ENCODE data around the gene ADGRD2.
A peak's percentile ranks its signal among the peaks of the same experiment; 100 is the strongest.

ADGRD2 gene

GRCh38 chr9:124502711-124503702 lies 52.8 kb downstream of the ADGRD2 start:
- DNase-seq (ENCODE audit: extremely low spot score) = no peak
- ChIA-PET CTCF (no interaction called here), POLR2A (no interaction called here)
- TF ChIP-seq NFRKB (IDR thresholded peaks at IDR 0.05) = no peak

GRCh38 chr9:124503713-124504529 lies 53.7 kb downstream of the ADGRD2 start:
- POLR2A ChIA-PET = no interaction called here
- no peak for TF ChIP-seq L3MBTL2 (conservative IDR thresholded peaks at IDR 0.05)
- TF ChIP-seq ELF4 (IDR thresholded peaks at IDR 0.05) = no peak
- no peak for TF ChIP-seq ZNF384 (IDR thresholded peaks at IDR 0.05)
- TF ChIP-seq NFRKB (IDR thresholded peaks at IDR 0.05) = no peak
- TF ChIP-seq SP1 (IDR thresholded peaks at IDR 0.05) = no peak
- TF ChIP-seq TARDBP (IDR thresholded peaks at IDR 0.05) = no peak
- TF ChIP-seq FOXK2 (IDR thresholded peaks at IDR 0.05) = no peak
- TF ChIP-seq HDGF (IDR thresholded peaks at IDR 0.05; ENCODE audit: borderline replicate concordance) = no peak
- TF ChIP-seq PKNOX1 (IDR thresholded peaks at IDR 0.05) = no peak
- TF ChIP-seq SUZ12 (IDR thresholded peaks at IDR 0.05) = no peak
- no peak for TF ChIP-seq CTBP1 (IDR thresholded peaks at IDR 0.05; ENCODE audit: borderline replicate concordance)
- no peak for TF ChIP-seq FOXA1 (IDR thresholded peaks at IDR 0.05)
- TF ChIP-seq FOXM1 (IDR thresholded peaks at IDR 0.05; ENCODE audit: borderline replicate concordance) = no peak
- no peak for TF ChIP-seq ARNT (IDR thresholded peaks at IDR 0.05)
- DNase-seq (ENCODE audit: extremely low spot score) = no peak
- CTCF ChIA-PET = no interaction called here

GRCh38 chr9:124504530-124505005 lies 54.3 kb downstream of the ADGRD2 start:
- ChIA-PET POLR2A (no interaction called here), CTCF (no interaction called here)
- no peak for TF ChIP-seq TARDBP (IDR thresholded peaks at IDR 0.05)
- no peak for TF ChIP-seq SUZ12 (IDR thresholded peaks at IDR 0.05)
- no peak for TF ChIP-seq FOXA1 (IDR thresholded peaks at IDR 0.05)
- TF ChIP-seq PKNOX1 (IDR thresholded peaks at IDR 0.05) = no peak
- TF ChIP-seq HDGF (IDR thresholded peaks at IDR 0.05; ENCODE audit: borderline replicate concordance) = no peak
- TF ChIP-seq ELF4 (IDR thresholded peaks at IDR 0.05) = no peak
- no peak for TF ChIP-seq NFRKB (IDR thresholded peaks at IDR 0.05)
- TF ChIP-seq SP1 (IDR thresholded peaks at IDR 0.05) = no peak
- no peak for TF ChIP-seq BHLHE40 (IDR thresholded peaks at IDR 0.05; ENCODE audit: borderline replicate concordance)
- TF ChIP-seq FOXM1 (IDR thresholded peaks at IDR 0.05; ENCODE audit: borderline replicate concordance) = no peak
- no peak for TF ChIP-seq CTBP1 (IDR thresholded peaks at IDR 0.05; ENCODE audit: borderline replicate concordance)
- TF ChIP-seq L3MBTL2 (conservative IDR thresholded peaks at IDR 0.05) = no peak
- TF ChIP-seq ARNT (IDR thresholded peaks at IDR 0.05) = no peak
- no peak for TF ChIP-seq ZNF384 (IDR thresholded peaks at IDR 0.05)
- no peak for TF ChIP-seq LEF1 (IDR thresholded peaks at IDR 0.05; ENCODE audit: borderline replicate concordance)
- no peak for TF ChIP-seq FOXK2 (IDR thresholded peaks at IDR 0.05)
- DNase-seq (ENCODE audit: extremely low spot score) = peak; percentile 35

GRCh38 chr9:124505006-124505900 lies 55.0 kb downstream of the ADGRD2 start:
- no peak for TF ChIP-seq L3MBTL2 (conservative IDR thresholded peaks at IDR 0.05)
- TF ChIP-seq LEF1 (IDR thresholded peaks at IDR 0.05; ENCODE audit: borderline replicate concordance) = no peak
- no peak for TF ChIP-seq HDGF (IDR thresholded peaks at IDR 0.05; ENCODE audit: borderline replicate concordance)
- no peak for TF ChIP-seq SP1 (IDR thresholded peaks at IDR 0.05)
- no peak for TF ChIP-seq CTBP1 (IDR thresholded peaks at IDR 0.05; ENCODE audit: borderline replicate concordance)
- no peak for TF ChIP-seq FOXM1 (IDR thresholded peaks at IDR 0.05; ENCODE audit: borderline replicate concordance)
- no peak for TF ChIP-seq TARDBP (IDR thresholded peaks at IDR 0.05)
- no peak for TF ChIP-seq ARNT (IDR thresholded peaks at IDR 0.05)
- no peak for TF ChIP-seq NFRKB (IDR thresholded peaks at IDR 0.05)
- TF ChIP-seq BHLHE40 (IDR thresholded peaks at IDR 0.05; ENCODE audit: borderline replicate concordance) = no peak
- no peak for TF ChIP-seq FOXA1 (IDR thresholded peaks at IDR 0.05)
- no peak for TF ChIP-seq FOXK2 (IDR thresholded peaks at IDR 0.05)
- no peak for TF ChIP-seq SUZ12 (IDR thresholded peaks at IDR 0.05)
- no peak for TF ChIP-seq ZNF384 (IDR thresholded peaks at IDR 0.05)
- no peak for TF ChIP-seq PKNOX1 (IDR thresholded peaks at IDR 0.05)
- no peak for TF ChIP-seq ELF4 (IDR thresholded peaks at IDR 0.05)
- ChIA-PET POLR2A (no interaction called here), CTCF (no interaction called here)
- DNase-seq (ENCODE audit: extremely low spot score) = no peak

GRCh38 chr9:124505901-124506346 lies 55.7 kb downstream of the ADGRD2 start:
- DNase-seq (ENCODE audit: extremely low spot score) = no peak
- no peak for TF ChIP-seq FOXA1 (IDR thresholded peaks at IDR 0.05)
- ChIA-PET POLR2A (no interaction called here), CTCF (interaction anchor here (0.6 kb wide), 1 partner anchor 24 kb away, joined by 3 read pairs; no protein-coding TSS in a partner anchor)
